Dedifferentiated amniotic fluid mesenchymal stem cell (primary cell): Measurements from ENCODE around the gene TTLL13.
A peak's percentile ranks its signal among the peaks of the same experiment; 100 is the strongest.

ENCODE experiments used
- DNase-seq: peaks from one replicate; pipeline ENCODE4 v3.0.0-alpha.2; 2016; ENCODE audit errors: extremely low spot score

Gene TTLL13

GRCh38 chr15:90217671-90218394 is 31.5 kb upstream of the TTLL13 start:
- DNase-seq = no peak

GRCh38 chr15:90219421-90220141 is 29.8 kb upstream of the TTLL13 start:
- no peak for DNase-seq

DNA sequence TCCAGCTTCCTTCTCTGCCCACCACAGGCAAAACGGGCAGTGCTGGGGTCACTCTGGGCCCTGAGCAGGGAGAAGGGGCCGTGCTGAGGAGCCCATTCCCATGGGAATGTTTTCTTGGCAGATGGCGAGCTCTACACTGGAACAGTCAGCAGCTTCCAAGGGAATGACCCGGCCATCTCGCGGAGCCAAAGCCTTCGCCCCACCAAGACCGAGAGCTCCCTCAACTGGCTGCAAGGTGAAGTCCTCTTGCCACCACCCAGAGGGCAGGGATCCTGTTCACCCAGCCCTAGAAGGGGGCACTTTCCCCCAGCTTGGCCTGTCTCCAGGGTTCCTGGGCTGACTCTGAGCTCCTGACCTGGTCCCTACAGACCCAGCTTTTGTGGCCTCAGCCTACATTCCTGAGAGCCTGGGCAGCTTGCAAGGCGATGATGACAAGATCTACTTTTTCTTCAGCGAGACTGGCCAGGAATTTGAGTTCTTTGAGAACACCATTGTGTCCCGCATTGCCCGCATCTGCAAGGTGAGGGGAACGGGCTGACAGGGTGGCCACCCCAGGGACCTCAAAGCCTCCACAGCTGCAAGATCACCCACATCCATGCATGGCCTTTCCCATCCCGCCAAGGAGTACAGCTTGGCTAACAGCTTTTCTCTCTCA is 28.0 kb upstream of the TTLL13 start:
- DNase-seq = peak; percentile 56

DNA sequence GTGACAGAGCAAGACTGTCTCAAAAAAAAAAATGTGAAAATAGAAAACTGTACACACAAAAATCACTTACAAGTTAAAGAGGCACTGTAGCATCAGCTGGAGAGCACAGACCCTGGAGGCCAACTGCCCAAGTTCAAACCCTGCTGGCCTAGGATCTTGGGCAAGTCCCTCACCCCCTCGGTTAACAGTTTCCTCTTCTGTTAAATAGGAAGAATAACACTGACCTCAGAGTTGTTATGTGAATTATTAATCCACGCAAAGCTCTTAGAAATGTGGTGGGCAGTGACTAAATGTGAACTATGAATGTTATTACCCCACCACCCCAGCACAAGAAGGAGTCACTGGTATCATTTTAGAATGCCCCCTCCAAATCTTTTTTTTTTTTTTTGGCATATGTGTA is 26.8 kb upstream of the TTLL13 start:
- DNase-seq = no peak

DNA sequence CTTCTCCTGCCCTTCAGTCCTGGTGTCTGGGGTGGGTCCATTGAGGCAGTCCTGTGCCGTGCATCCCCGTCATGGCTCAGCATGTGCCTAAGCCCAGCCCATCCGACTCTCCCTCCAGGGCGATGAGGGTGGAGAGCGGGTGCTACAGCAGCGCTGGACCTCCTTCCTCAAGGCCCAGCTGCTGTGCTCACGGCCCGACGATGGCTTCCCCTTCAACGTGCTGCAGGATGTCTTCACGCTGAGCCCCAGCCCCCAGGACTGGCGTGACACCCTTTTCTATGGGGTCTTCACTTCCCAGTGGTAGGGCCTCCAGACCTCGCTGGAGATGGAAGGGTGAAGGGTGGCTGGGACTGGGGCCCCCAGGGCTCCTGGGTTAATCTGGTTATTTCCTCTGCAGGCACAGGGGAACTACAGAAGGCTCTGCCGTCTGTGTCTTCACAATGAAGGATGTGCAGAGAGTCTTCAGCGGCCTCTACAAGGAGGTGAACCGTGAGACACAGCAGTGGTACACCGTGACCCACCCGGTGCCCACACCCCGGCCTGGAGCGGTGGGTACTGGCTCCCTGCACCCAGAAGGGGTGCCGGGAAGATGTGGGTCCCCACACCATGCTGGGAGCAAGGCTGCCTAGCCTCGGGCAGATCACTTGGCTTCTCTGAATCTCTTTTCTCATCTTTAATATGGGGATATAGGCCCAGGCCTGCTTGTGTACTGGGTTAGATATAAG is 25.8 kb upstream of the TTLL13 start:
- DNase-seq = no peak

GRCh38 chr15:90225047-90225446 is 24.3 kb upstream of the TTLL13 start:
- DNase-seq = no peak

DNA sequence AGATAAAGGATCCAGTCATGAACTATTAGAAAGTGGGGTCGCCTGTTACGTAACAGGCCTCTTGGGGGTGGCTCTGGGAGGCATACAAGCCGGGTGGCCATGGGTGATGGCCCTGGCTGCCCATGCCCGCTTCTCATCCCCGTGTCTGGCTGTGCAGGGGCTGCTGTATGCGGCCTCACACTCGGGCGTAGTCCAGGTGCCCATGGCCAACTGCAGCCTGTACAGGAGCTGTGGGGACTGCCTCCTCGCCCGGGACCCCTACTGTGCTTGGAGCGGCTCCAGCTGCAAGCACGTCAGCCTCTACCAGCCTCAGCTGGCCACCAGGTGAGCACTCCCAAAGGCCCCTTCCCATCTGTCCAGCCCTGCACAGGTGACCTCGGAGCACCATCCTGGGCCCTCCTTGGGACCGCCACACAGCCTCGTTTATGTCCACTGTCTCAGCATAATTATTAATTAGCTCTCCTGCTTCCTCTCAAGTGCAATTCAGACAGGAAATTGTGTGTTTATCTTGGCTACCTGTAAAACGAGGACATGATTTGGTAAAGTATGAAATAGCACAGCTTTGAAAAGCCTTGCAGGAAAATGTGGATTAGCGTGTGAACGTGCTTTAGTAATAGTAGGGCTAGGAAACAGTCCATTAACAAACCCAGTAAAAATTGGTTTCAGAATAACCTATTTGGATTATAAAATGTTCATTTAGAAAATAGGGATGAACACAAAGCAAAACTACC is 23.7 kb upstream of the TTLL13 start:
- no peak for DNase-seq

DNA sequence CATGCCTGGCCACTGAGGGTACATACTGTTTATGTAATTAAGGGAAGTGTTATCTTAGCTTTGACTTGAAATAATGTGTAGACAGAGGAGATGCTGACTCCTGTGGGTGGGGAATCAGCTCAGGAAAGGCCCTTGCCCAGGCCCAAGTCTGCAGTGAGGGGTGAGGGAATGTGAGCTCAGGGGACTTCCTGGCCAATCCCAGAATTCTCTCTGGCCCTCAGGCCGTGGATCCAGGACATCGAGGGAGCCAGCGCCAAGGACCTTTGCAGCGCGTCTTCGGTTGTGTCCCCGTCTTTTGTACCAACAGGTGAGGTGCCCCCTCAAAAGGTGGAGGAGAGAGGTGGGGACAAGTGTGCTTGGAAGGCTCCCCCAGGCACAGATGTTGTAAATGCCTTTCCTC is 22.0 kb upstream of the TTLL13 start:
- DNase-seq = no peak

DNA sequence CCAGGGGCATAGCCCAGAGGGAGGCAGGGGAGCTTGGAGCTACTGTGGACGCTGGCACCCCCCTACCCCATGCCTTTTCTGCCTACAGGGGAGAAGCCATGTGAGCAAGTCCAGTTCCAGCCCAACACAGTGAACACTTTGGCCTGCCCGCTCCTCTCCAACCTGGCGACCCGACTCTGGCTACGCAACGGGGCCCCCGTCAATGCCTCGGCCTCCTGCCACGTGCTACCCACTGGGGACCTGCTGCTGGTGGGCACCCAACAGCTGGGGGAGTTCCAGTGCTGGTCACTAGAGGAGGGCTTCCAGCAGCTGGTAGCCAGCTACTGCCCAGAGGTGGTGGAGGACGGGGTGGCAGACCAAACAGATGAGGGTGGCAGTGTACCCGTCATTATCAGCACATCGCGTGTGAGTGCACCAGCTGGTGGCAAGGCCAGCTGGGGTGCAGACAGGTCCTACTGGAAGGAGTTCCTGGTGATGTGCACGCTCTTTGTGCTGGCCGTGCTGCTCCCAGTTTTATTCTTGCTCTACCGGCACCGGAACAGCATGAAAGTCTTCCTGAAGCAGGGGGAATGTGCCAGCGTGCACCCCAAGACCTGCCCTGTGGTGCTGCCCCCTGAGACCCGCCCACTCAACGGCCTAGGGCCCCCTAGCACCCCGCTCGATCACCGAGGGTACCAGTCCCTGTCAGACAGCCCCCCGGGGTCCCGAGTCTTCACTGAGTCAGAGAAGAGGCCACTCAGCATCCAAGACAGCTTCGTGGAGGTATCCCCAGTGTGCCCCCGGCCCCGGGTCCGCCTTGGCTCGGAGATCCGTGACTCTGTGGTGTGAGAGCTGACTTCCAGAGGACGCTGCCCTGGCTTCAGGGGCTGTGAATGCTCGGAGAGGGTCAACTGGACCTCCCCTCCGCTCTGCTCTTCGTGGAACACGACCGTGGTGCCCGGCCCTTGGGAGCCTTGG is 21.3 kb upstream of the TTLL13 start:
- no peak for DNase-seq

DNA sequence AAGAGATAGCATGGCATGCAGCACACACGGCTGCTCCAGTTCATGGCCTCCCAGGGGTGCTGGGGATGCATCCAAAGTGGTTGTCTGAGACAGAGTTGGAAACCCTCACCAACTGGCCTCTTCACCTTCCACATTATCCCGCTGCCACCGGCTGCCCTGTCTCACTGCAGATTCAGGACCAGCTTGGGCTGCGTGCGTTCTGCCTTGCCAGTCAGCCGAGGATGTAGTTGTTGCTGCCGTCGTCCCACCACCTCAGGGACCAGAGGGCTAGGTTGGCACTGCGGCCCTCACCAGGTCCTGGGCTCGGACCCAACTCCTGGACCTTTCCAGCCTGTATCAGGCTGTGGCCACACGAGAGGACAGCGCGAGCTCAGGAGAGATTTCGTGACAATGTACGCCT is 20.4 kb upstream of the TTLL13 start:
- DNase-seq = no peak

DNA sequence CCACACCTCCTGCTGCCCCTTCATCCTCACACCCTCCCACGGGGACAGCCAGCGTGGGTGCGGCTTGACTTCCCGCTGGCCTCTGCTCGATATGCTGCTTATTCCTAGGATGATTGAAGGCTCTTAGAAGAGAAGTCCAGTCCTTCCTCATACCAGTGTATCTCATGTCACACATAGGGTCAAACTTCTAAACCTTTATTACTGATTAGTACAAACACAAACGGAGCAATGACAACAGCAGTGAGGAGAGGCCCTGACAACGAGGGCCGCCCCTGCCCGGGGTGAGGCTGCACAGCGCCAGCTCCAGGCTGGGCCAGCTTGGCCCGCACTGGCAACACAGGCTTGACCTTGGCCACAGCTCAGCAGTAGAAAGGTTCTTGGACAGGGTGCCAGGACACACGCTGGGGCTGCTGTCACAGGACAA is 19.3 kb upstream of the TTLL13 start:
- DNase-seq = no peak

GRCh38 chr15:90230610-90231009 is 18.7 kb upstream of the TTLL13 start:
- DNase-seq = no peak

DNA sequence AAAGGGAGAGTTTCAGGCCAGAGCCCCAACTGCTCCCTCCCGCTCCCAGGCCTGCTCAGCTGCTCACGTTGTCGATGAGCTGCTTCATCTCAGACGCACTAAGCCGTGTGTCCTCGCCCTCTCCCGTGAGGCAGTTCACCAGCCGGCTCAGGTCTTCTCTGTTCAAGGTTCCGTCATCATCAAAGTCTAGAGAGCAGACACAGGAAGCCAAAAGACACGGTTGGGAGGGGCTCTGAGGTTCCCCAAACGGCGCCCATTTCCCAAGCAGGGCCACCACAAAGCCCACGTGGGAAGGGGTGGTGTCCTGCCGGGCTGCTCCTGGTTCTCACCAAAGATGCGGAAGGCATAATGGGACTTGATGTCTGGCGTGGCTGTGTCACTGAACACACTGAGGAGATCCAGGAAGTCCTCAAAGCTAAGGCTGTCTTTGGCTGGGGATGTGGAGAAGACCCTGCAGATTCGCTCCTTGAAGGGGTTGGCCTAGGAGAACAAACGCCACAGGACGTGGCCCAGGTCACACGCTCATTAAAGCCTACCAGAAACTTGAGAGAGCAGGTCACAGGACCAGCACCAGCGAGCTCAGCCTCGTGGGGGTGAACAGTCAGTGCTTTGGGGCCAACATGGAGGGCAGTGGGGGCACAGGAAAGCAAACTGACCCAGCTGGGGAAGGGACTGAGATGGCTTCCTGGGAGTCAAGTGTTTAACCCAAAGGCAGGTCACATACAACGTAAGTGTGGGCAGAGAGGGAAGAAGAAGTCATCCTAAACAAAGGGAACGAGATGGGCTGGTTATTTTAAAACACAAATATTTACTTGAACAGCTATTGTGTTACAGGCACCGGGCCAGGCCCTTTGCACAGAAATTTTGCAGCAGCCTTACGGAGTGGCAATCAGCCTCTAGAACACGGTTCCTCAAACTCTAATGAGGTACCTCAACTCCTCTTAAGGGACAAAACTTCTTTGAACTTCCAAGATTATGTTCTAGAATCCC is 18.0 kb upstream of the TTLL13 start:
- DNase-seq = no peak

DNA sequence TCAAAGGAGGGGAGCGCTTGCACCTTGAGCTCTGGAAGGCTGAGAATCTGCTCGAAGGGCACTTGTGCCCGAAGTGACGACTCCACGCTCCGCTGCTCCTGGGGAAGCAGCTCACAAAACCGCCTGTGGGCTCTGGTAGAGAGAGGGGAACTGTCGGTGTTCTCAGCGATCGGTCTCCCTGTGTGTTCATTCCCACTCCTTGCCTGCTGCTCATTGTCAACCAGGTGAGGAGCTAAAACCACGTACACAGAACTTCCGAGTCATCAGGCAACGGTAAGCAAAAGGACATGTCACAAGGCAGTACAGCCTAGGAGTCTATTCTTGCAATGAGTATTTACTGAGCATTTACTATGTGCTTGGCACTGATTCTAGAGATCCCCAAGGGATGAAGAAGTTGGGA is 17.2 kb upstream of the TTLL13 start:
- no peak for DNase-seq

- peak; percentile 17 for DNase-seq
Measured at GRCh38 chr15:90232941-90233386, 16.4 kb upstream of the TTLL13 start.

GRCh38 chr15:90233387-90234095 is 15.8 kb upstream of the TTLL13 start, which contains the start of gene CIB1:
TSS of gene CIB1 (minus strand) at chr15:90233941. CDS start at chr15:90233885, 56 bp downstream.
- DNase-seq = peak; percentile 94

DNA sequence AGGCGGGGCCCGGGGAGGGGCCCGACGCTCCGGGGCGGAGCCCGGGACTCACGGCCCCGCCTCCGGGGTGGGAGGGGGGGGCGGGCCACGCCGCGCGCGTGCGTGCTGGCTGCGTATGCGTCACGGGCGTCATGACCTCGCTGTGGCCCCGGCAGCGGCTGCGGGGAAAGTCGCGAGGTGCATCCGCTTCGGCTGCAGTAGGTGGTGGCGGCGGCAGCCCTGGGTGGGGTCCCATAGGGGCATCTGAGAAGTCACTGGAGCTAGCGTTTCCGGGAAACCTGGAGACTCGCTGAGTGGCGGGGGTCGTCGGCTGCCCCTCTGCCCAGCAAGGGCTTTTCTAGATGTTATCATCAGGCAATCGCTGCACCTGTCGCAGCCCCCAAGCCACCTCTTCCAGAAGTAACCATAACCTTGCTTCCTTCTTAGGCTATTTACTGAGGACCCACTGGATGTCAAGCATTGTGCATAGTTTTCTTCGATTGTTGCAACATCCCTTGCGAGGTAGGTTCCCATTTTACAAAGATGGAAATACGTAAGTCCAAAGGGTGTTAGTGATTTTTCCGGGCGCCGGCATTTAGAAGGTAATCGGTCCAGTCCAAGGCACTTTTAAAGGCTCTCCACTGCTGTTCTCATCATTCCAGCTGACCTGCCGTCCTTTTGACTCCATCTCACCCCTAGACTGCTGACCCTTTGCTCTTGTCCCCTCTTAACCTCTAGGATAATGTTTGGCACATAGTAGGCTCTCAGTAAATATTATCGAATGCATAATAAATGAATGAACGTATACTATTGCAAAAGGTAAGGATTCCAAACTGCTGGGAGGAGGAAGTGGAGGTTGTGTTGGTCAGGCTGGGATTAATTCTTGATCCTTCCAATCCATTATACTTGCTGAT is 15.0 kb upstream of the TTLL13 start, which contains the start of gene GDPGP1:
Gene GDPGP1, plus strand, starts transcription at position 114 of the 893 bp plus-strand sequence. CDS start 6,700 bp downstream, outside the sequence.
- no peak for DNase-seq
